Hematopoietic multipotent progenitor cell treated with erythropoietin and hydrocortisone succinate and interleukin-3 and kit ligand, for 8 days (in vitro differentiated cells): ENCODE measurements around the gene EXOC7.
"Not testable (repeated sequence)": the region's sequence is repeated elsewhere in the genome, so short reads cannot be mapped to it uniquely, and the experiment has no call there.

Source experiments
- DNase-seq: peaks from one replicate; pipeline ENCODE4 v3.0.0-alpha.2; 2015

EXOC7 gene

DNA sequence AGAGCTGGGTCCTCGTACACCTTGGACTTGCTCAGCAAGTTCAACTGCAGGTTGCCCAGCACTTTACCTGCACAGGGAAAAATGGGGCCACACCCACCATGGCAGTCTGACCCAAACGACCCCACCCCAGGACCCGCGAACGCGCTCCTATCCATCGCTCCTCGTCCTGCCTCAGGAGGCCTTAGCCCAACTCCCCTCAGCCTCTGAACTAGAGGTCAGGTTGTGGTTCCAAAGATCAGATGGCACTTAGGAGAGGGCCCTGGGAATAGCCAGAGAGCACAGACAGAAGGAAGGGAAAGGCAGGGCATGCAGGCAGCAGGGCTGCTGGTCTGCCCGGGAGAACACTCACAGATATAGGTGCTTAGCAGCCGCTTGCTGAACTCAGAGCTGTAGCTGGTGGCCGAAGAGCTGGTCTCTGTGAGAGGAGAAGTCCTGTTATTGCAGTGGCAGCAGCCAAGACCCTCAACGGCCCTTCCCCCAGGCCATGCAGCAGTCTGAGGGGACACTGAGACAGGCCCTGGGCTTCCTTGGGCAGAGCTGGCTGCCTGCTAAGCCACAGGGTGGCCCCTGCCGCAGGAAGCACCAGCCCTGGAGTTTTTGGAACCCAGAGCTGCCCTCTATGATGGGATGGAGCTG lies 17.7 kb downstream of the EXOC7 start:
- no peak for DNase-seq

DNA sequence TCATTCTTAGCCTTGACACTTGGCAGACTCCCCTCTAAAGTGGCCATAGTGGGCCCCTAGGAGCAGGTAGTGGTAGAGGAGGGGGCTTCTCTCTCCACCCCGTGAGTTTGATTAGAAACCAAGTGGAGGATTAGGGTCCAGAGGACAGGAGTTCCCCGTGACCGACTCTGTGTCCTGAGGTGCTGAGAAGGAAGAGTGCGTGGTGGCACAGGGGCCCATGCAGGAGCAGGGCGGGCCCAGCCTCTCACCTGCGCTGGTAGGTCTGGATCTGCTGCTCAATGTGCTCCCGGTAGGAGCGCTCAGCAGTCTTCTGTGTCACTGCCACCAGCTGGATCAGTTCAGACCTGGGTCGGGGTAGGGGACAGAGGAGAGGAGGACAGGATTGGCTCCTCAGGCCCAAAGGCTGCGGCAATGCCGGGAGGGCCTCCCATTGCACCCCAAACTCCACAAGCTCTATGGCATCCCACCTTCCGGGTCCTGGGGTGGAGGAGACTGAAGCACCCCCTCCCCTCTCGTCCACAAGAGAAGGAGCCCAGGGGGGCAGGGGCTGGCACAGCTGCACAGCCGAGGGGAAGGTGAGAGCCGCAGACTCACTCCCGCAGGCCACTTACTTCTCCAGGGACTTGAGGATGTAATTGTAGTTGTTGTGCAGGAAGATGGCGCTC lies 18.4 kb downstream of the EXOC7 start:
- no peak for DNase-seq

DNA sequence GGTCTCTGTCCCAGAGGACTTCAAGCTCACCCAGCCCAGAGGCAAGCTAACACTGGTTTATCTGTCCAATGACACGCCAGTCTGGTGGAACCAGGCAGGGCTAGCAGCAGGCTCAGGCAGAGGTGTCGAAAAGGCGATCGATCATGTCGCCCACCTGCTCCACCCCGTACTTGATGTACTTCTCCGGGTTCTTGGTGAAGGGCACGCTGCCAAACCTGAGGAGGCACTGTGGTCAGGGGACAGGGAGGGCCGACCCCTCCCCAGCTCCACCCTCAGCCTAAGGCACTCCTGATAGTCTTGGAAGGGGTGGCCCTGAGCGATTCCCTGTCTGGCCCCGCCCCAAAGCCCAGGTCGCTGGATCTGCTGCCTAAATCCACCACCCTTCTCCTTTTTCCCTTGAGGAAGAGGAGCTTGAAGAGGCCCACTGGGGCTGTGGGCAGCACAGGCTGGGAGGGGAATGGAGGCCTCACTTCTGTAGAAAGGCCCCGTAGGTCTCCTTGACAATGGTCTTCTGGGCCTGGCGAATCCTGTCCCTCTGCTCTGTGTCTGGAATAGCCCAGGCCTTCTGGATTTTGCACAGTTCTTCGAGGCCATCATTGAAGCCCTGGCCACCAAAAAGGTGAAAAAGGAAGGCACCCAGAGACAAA lies 19.9 kb downstream of the EXOC7 start:
- peak; percentile 40 for DNase-seq

DNA sequence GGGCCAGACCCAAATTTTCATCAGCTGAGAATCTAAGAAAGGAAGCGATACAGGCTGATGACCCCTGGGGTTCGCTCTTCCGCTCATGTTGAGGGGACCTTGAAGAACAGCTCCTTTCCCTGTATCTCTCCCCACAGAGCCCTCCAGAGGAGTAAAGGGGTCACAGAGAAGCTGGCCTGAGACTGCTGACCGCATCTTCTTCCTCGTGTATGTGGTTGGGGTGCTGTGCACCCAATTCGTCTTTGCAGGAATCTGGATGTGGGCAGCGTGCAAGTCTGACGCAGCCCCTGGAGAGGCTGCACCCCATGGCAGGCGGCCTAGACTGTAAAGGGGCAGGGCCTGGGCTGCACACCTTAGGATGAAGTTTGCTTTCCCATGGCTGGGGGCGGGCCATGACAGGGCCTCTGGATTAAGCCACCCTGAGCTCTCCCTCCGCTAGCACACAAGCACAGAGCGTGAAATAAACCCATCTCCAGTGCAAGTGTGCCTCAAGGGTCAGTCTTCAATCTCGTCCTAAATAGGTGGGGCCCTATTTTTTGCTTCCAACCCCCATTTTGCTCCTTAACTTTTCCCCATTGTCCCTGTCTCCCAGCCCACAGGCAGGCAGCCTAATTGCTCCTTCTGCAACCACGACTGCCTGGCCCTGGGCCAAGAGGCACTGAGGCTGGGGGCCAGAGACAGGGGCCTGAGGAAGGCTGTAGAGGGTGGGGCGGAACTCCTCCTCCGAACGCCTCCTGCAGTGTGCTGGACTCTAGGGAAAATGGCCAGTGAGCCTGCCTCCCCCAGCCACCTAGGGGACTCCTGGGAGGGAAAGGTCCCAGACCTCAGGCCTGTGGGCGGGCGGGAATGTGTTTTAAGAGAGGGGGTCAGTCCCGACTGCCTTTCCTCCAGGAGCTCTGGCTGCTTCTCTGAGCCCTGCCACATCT lies 21.0 kb downstream of the EXOC7 start:
- no peak for DNase-seq

DNA sequence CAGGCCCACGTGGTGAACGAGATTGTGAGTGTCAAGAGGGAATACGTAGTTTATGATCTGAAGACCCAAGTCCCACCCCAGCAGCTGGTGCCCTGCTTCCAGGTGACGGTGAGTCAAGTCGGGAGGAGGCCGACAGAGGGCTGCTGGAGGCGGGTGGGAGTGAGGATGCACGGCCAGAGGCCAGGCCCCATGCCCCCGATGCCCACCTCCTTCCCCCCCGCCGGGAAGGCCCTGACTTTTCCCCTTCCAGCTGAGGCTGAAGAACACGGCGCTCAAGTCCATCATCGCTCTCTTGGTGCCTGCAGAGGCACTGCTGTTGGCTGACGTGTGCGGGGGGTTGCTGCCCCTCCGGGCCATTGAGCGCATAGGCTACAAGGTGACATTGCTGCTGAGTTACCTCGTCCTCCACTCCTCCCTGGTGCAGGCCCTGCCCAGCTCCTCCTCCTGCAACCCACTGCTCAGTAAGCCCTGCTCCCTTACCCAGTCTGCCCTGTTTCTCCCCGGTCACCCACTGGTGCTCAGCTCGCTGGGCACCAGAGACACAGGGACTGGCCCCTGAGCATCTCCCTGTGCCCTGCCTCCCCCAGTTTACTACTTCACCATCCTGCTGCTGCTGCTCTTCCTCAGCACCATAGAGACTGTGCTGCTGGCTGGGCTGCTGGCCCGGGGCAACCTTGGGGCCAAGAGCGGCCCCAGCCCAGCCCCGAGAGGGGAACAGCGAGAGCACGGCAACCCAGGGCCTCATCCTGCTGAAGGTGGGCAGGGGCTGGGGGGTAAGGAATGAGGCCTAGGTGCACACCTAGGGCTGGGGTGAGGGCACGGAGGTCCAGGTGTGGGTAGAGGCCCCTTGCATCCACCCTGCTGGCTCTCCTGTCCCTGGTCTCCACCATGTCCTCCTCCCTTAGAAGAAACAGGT lies 22.0 kb downstream of the EXOC7 start:
- no peak for DNase-seq

DNA sequence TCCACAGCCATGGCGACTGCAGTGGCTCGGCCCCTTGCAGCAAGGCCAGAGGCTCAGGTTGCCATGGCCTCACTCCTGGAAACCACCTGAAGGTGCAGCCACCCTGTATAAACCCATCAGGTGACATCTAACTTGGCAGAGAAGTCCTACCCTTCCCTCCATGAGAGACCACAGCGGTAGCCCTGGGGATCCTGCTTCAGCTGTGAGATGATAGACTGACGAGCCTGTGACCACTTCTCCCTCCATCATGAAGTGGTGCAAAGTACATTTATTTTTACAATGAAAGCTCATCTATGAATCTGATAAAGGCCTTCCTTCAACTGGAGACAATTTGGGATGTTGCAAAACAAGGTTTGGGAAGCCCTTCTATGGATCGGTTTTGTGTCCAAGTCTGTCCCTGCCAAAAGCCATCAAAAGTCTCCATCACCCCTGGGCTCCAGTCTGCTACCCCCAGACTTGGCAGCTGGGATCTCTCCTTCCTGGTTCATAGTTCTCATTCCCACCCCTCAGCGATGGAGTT lies 22.8 kb downstream of the EXOC7 start:
- peak; percentile 9 for DNase-seq

DNA sequence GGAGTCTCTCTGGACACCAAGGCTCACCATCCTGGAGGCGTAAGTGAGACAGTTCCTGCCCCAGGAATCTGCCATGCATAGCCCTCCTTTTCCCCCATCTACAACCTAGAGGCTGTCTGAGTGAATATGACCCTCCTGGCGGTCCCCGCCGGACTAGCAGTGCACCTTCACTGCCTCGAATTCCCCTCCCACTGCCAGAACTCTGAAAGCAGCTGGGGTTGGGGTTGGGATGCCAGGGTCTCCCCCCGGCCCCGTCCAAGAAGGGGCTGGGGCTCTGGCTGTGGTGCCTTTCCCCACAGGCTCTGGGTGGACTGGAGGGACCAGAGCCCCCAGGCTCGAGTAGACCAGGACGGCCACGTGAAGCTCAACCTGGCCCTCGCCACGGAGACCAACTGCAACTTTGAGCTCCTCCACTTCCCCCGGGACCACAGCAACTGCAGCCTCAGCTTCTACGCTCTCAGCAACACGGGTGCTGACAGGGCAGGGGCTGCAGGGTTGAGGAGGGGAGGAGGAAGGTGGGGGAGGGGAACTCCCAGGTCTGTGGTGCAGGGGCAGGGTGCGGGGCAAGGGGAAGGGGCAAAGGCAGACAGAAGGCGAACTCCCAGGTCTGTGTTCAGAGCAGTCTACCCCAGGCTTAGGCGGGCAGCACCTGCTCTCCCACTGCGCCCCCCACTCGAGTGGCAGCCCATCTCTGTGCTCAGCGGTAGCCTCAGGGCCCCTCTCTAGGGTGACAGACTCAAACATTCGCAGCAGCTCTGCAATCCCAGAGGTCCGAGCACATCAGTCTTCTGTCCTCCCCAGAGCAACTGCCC lies 23.4 kb downstream of the EXOC7 start:
- DNase-seq = peak; percentile 10

DNA sequence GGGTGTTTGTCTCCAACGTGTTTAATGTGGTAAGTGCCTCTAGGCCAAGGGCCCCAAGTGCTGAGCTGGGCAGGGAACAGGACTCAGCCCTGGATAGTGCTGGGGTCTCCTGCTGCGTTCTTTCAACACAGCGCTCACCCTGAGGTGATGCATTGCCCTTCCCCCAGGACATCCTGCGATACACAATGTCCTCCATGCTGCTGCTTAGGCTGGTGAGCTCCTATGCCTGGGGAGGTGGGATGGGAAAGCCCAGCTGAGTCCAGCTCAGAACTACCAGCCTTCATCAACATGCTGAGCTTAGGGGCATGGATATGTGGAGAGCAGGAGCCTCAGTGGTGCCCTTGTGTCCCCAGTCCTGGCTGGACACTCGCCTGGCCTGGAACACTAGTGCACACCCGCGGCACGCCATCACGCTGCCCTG lies 24.0 kb downstream of the EXOC7 start:
- DNase-seq = no peak

DNA sequence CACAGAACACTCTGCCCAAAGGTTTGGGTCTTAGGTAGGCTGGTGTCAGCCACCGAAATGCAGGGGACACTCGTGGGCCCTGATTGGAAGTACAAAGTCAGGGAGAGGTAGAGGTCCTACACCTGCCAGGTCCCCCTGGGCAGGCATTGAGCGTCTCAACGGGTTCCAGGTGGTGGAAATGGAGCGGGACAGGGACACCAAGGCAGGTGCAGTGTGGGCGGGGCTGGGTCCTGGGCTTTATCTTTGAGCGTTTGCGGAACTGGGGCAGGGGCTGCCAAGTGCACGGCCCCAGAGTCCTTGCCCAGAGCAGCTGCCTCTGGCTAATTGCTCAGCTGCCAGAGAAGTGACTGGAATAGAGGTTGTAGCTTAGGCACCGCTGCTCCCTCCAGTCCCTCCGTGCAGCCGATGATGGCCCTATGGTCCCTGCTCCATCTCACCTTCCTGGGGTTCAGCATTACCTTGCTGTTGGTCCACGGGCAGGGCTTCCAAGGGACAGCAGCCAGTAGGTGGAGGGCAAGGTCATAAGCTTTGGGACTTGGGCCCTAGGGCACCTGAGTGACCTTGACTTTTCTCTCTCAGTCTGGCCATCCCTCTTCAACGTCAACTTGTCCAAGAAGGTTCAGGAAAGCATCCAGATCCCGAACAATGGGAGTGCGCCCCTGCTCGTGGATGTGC lies 24.6 kb downstream of the EXOC7 start, which contains the start of gene ZACN:
ZACN (plus strand) TSS at position 323 of the 675 bp plus-strand sequence; CDS start at position 406, 83 bp downstream.
- DNase-seq = no peak

DNA sequence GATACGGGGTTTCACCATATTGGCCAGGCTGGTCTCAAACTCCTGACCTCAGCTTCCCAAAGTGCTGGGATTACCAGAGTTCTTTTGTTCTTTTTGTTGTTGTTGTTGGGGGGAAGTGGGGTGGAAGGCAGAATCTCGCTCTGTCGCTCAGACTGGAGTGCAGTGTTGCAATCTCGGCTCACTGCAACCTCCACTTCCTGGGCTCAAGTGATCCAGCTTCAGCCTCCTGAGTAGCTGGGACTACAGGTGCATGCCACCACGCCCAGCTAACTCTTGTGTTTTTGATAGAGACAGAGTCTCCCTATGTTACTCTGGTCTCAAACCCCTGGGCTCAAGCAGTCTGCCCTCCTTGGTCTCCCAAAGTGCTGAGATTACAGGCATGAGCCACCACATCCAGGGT lies 25.2 kb downstream of the EXOC7 start:
- DNase-seq = not testable (repeated sequence)

DNA sequence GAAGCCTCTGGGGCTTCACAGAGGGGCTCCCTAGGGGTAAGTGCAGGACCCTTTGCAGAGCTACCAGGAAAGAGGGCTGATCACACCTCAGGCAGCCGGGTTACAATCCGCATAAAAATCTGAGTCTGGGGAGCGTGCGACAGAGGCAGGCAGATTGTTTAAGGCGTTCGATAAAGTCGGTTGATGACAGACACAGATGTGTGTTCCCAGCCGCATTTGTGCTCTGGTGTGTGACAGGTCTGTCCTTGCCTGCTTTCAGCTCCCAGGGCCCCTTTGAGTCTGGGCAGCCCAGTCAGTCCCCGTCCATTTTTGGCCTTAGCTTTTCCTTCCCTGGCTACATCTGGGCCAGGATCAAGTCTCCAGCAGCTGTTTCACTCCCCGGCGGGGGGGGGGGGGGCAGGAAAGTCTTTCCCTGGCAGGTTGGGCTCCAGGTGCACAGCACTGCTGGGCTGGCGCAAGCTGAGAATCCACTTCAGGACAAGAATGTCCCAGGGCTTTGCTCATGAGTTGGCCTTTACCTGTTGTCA lies 25.9 kb downstream of the EXOC7 start:
- DNase-seq = no peak

DNA sequence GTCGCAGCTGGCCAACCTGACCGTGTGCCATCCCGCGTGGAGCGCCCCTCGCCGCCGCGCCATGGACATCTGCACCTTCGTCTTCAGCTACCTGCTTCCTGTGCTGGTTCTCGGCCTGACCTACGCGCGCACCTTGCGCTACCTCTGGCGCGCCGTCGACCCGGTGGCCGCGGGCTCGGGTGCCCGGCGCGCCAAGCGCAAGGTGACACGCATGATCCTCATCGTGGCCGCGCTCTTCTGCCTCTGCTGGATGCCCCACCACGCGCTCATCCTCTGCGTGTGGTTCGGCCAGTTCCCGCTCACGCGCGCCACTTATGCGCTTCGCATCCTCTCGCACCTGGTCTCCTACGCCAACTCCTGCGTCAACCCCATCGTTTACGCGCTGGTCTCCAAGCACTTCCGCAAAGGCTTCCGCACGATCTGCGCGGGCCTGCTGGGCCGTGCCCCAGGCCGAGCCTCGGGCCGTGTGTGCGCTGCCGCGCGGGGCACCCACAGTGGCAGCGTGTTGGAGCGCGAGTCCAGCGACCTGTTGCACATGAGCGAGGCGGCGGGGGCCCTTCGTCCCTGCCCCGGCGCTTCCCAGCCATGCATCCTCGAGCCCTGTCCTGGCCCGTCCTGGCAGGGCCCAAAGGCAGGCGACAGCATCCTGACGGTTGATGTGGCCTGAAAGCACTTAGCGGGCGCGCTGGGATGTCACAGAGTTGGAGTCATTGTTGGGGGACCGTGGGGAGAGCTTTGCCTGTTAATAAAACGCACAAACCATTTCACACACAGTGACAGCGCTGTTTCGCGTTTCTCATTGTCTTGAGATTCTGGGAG lies 26.6 kb downstream of the EXOC7 start:
- DNase-seq = no peak

DNA sequence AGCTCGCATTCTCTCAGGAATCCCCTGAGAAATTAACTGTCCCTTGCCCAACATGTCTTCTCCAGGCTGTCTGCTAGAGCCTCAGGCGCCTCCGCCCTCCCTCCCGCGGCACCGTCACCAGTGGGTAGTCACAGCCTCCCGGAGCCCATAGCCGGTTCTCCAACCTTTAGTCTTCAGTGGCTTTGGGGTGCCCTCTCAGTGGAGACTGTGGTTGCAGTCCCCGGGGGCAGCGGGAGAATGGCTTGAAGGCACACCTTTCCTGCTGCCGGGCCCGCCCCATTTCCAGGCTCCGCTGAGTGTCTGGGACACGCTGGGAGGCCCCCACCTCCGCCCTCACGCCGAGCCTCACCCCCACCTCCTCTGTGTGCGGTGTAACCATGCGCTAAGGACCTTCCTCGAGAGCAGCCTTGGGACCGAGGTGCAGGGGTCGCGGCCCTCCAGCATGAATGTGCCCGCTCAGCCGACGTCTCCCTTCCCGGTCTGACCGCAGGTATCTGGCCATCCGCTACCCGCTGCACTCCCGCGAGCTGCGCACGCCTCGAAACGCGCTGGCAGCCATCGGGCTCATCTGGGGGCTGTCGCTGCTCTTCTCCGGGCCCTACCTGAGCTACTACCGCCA lies 27.3 kb downstream of the EXOC7 start:
- DNase-seq = no peak

DNA sequence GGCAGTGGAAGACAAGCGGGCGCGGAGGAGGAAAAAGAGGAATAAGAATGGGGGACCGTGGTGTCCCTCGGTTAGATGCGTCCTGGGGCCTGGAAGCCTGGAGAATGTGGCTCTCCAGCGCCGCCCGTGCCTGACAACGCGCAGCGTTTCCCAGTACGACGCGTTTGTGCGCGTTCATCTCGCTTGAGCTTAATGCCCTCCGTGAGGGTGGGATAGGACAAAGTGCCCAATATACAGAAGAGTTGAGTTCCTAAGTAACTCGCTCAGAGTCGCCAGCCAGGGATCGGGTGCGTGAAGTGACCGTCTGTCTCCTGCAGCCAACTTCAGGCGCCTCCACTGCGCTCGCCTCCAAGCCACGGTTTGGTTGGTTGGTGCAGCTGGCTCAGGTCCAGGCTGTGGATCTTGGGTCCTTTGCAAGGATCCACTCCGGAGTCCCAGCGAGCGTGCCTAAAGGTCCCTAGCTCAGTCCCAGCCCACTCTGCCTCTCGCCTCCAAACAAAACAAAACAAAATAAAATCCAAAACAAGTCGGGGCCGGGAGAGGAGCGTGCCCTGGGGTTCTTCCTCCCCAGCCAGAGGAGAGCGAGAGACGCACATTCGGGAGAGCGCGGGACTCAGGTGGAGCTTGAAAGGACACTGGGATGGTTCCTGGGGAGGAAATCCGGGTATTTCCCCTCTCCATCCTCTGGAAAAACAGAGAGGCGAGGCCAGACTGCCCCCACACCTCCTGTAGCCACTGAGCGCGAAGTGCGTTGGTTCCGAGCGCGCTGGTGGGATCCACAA lies 28.0 kb downstream of the EXOC7 start:
- peak; percentile 42 for DNase-seq

DNA sequence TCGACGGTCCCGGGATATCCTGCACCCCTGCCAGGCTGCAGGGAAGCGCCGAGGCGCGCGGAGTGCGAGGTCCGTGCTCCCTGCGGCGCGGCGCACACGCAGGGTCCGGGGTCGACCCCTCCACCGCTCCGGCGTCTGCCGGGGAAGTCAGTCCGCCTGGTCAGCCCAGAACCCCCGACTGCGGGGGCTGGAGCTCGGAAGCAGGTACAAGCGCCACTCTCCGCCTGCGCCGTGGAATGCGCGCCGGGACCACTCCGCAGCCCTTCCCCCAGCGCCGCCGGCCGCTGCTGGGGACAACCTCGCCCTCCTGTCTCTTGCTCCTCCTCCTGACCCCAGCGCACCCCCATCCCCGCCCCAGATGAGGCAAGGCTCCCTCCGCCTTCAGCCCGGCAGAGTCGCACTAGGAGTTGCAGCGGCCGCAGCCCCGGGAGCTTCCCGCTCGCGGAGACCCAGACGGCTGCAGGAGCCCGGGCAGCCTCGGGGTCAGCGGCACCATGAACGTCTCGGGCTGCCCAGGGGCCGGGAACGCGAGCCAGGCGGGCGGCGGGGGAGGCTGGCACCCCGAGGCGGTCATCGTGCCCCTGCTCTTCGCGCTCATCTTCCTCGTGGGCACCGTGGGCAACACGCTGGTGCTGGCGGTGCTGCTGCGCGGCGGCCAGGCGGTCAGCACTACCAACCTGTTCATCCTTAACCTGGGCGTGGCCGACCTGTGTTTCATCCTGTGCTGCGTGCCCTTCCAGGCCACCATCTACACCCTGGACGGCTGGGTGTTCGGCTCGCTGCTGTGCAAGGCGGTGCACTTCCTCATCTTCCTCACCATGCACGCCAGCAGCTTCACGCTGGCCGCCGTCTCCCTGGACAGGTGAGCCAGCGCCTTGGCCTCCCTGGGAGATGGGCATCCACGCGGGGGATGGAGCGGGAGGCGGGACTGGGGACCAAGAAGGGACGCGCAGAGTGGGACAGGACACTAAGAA lies 28.9 kb downstream of the EXOC7 start, which contains the start of gene GALR2:
GALR2 (plus strand) TSS at position 392 of the 974 bp plus-strand sequence; CDS start at position 495, 103 bp downstream.
- DNase-seq = no peak

DNA sequence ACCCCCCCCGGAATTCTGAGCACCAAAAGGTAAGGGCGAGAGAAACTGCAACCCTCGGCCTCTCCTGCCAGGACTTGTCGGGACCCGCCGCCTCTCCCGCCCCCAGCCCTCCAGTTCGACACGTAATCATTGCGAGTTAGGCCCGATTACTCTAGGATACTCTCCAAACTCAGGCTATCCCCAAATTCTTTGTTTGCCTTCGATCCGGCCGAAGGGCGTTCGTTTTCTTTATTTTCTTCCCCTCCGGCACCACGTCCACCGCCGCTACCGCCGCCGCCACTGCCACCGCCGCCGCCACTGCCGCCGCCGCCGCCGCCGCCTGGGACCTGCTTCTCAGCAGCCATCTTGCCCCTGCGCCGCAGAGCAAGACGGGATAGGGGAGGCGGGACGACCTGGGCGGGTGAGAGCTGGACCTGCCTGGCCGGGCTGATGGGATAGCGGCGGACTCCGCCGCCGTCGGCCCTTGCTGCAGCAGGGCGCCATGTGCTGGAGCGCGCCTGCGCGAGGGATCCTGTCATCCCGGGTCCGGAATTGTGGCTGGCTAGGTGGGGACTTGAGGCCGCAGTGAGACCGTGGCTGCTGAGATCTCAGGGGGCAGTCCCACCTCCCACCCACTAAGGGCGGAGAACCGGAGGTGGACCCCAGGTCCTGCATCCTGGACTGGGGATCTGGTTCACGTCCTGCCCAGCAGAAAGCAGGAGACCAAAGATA lies 31.3 kb downstream of the EXOC7 start, which contains the start of gene SRP68:
SRP68 (minus strand) TSS at position 370 of the 711 bp plus-strand sequence; CDS start at position 344, 26 bp downstream.
- peak; percentile 90 for DNase-seq
